ENCODE data around the gene CCDC197. TPM values are rescaled to one million over a fixed set of nuclear protein-coding genes. Genes with fewer than 3 reads are reported as not detected.

CCDC197 gene
- total and polyA plus RNA-seq, 8 donors = not detected

GRCh38 chr14:93975791-93976476 is 21.2 kb upstream of the CCDC197 start:
- H3K9me3 ChIP-seq = no peaks in the 10 kb centered on the region
- WGBS, 5 donors = 46 to 69% (median 61%) methylated on average over 9 of the region's 9 CpGs
- no peak for TF ChIP-seq POLR2AphosphoS5 (IDR thresholded peaks at IDR 0.05)
- no peak for TF ChIP-seq EP300 (IDR thresholded peaks at IDR 0.05)
- no peak for TF ChIP-seq POLR2A (IDR thresholded peaks at IDR 0.05)
- TF ChIP-seq CTCF (IDR thresholded peaks at IDR 0.05) = no peak
- intact Hi-C loops (cut with DNase I; ENCODE audit: low total_unique reads) = no loop called here
- peaks cover under 1 to 35% (median 11%) of the 10 kb centered on the region in 4 donors for H3K4me1 ChIP-seq
- DNase-seq = no peak
- peak overlapping the region in 4 of 5 donors; percentile 73 to 90 (median 79) for H3K27ac ChIP-seq
- H3K36me3 ChIP-seq = no peaks in the 10 kb centered on the region
- H3K4me3 ChIP-seq = peak overlapping the region; percentile 6 to 48 (median 42)
- no peaks in the 10 kb centered on the region for H3K27me3 ChIP-seq

- Histone ChIP-seq H3K4me3 (peak within 1 kb of the TSS; percentile 6 to 48 (median 42)), H3K36me3 (no peaks in the 10 kb centered on the region), H3K27ac (peak within 1 kb of the TSS; percentile 39 to 90 (median 79)), H3K9me3 (no peaks in the 10 kb centered on the region), H3K27me3 (no peaks in the 10 kb centered on the region), H3K4me1 (peaks cover 0 to 35% (median 12%) of the 10 kb centered on the region in 4 donors)
- DNase-seq = peak in 1 of 2 donors; percentile 71
- TF ChIP-seq CTCF (IDR thresholded peaks at IDR 0.05) = no peak
- TF ChIP-seq POLR2AphosphoS5 (IDR thresholded peaks at IDR 0.05) = peak in 2 of 3 donors; percentile 78 to 90
- peak in 1 of 4 donors; percentile 42 for TF ChIP-seq POLR2A (IDR thresholded peaks at IDR 0.05)
- TF ChIP-seq EP300 (IDR thresholded peaks at IDR 0.05) = no peak
- WGBS, 5 donors = 24 to 45% (median 39%) methylated on average over 12 of the region's 12 CpGs
- intact Hi-C loops (cut with DNase I; ENCODE audit: low total_unique reads) = no loop called here
These were observed 20.5 kb upstream of the CCDC197 start, which contains the start of gene ASB2 for GRCh38 chr14:93976477-93977057. TSS of gene ASB2 (minus strand) at chr14:93976570. CDS start at chr14:93964539, 12,031 bp downstream.

GRCh38 chr14:93977171-93977570 is 19.9 kb upstream of the CCDC197 start:
- Histone ChIP-seq H3K27ac (peak overlapping the region; percentile 39 to 90 (median 79)), H3K4me3 (no peak overlapping the region), H3K9me3 (no peaks in the 10 kb centered on the region), H3K36me3 (no peaks in the 10 kb centered on the region), H3K27me3 (no peaks in the 10 kb centered on the region), H3K4me1 (peaks cover 0 to 39% (median 13%) of the 10 kb centered on the region in 4 donors)
- intact Hi-C loops (cut with DNase I; ENCODE audit: low total_unique reads) = no loop called here
- 64 to 73% (median 66%) methylated on average over 5 of the region's 5 CpGs for WGBS, 5 donors
- DNase-seq = no peak
- no peak for TF ChIP-seq CTCF (IDR thresholded peaks at IDR 0.05)
- TF ChIP-seq POLR2AphosphoS5 (IDR thresholded peaks at IDR 0.05) = no peak
- TF ChIP-seq EP300 (IDR thresholded peaks at IDR 0.05) = no peak
- no peak for TF ChIP-seq POLR2A (IDR thresholded peaks at IDR 0.05)

- Histone ChIP-seq H3K9me3 (no peaks in the 10 kb centered on the region), H3K27me3 (no peaks in the 10 kb centered on the region), H3K4me1 (peaks cover 0 to 37% (median 16%) of the 10 kb centered on the region in 4 donors), H3K36me3 (no peaks in the 10 kb centered on the region), H3K27ac (peak overlapping the region; percentile 9 to 90 (median 79)), H3K4me3 (no peak overlapping the region)
- peak in 1 of 2 donors; percentile 37 for DNase-seq
- no peak for TF ChIP-seq POLR2A (IDR thresholded peaks at IDR 0.05)
- no peak for TF ChIP-seq EP300 (IDR thresholded peaks at IDR 0.05)
- no peak for TF ChIP-seq POLR2AphosphoS5 (IDR thresholded peaks at IDR 0.05)
- no peak for TF ChIP-seq CTCF (IDR thresholded peaks at IDR 0.05)
- 73 to 83% (median 78%) methylated on average over 11 of the region's 11 CpGs for WGBS, 5 donors
- intact Hi-C loops (cut with DNase I; ENCODE audit: low total_unique reads) = no loop called here
These were observed 19.1 kb upstream of the CCDC197 start for GRCh38 chr14:93977790-93978581.

Data from stomach (tissue), 9 donors.